Esophagus squamous epithelium (tissue), 5 donors: ENCODE measurements around the gene SERPINA5. TPM values are rescaled to one million over a fixed set of nuclear protein-coding genes. Genes with fewer than 3 reads are reported as not detected.
A peak's percentile ranks its signal among the peaks of the same experiment; 100 is the strongest.
"Not testable (repeated sequence)": the region's sequence is repeated elsewhere in the genome, so short reads cannot be mapped to it uniquely, and the experiment has no call there.

Source experiments
- DNase-seq: peaks from one replicate; lab custom pipeline; 2025; lab: John Stamatoyannopoulos, UW
- H3K27ac ChIP-seq, 4 donors: fragments of 200-600 bp; sonication (generic); one replicate each; pipeline ENCODE4 v1.5.1; 2016 to 2019; ENCODE audit warnings: mild to moderate bottlenecking in 1 of 4
- H3K27me3 ChIP-seq, 4 donors: fragments of 200-600 bp; sonication (generic); 1 replicate in 3 of 4; 2 replicates in 1 of 4; pipeline versions ENCODE4 v1.5.1 to v1.6.0; 2017 to 2021; ENCODE audit warnings: antibody characterized with exemption in 1 of 4
- H3K36me3 ChIP-seq, 3 donors: fragments of 200-600 bp; sonication (generic); one replicate each; pipeline ENCODE4 v1.5.1; 2016 to 2019
- H3K4me1 ChIP-seq, 3 donors: fragments of 200-600 bp; sonication (generic); one replicate each; pipeline ENCODE4 v1.5.1; 2017 to 2019
- H3K4me3 ChIP-seq, 4 donors: fragments of 200-600 bp; sonication (generic); 1 replicate in 3 of 4; 2 replicates in 1 of 4; pipeline ENCODE4 v1.5.1; 2016 to 2019; ENCODE audit warnings: mild to moderate bottlenecking in 2 of 4, moderate library complexity in 1 of 4
- H3K9me3 ChIP-seq, 3 donors: fragments of 200-600 bp; sonication (generic); one replicate each; pipeline ENCODE4 v1.5.1; 2016 to 2019
- POLR2A ChIP-seq, 4 donors: fragments of 450-650 bp; IDR thresholded peaks; one replicate each; pipeline ENCODE4 v1.6.1; 2017; ENCODE audit warnings: antibody characterized with exemption in 4 of 4, mild to moderate bottlenecking in 4 of 4, moderate library complexity in 3 of 4
- WGBS, 2 donors: methylation state at CpG; one replicate each; pipeline ENCODE4 v1.1.5; 2018; 5-methylcytosine and 5-hydroxymethylcytosine counted together
- intact Hi-C: fragments of 100-400 bp; cut with DNase I; formaldehyde crosslinking; loops from one replicate; pipeline ENCODE4 v1.15.0; 2022
- total RNA-seq, 4 donors: library from RNA; depleted of rRNA; stranded (reverse); fragments of >200 nt; gene quantifications; one replicate each; pipeline ENCODE4 v1.1.0, GENCODE V29; 2016
- TF ChIP-seq, protein P1 (sequence below), 6 experiments: fragments of 450-650 bp in 4 of 6; fragments of 200-600 bp in 2 of 6; sonication (generic) in 2 of 6; IDR thresholded peaks; one replicate each; pipeline ENCODE4 v1.5.1; 2016 to 2019; ENCODE audit warnings: antibody characterized with exemption in 6 of 6, mild to moderate bottlenecking in 4 of 6, moderate library complexity in 4 of 6
- donor health status: DM: yes; HTN: yes; CAD: no.

The SERPINA5 gene
- total RNA-seq, 4 donors from 2014 or later, result 0.12 to 0.38 (median 0.35) TPM; not detected in 1

DNA sequence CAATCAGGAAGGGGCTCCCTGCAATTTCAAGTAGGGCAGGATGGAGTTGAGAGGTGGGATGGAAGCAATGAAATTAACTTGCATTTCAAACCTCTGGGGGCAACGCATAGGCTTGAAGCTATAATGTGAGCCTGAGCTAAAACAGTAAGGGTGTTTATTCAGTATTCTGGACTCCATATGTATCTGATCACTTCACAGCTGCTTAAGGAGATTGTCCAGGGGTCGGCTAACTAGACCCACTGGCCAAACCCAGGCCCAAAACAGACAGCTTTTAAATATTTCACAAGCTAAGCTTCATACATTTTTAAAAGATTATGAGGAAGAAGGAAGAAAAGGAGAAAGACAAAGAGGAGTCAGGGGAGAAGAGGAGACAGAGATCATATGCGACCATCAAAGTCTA, 24.1 kb downstream of the SERPINA5 start:
- Histone ChIP-seq H3K9me3 (no peaks in the 10 kb centered on the region), H3K4me3 (no peak overlapping the region), H3K4me1 (peaks cover 10 to 33% (median 20%) of the 10 kb centered on the region in 3 donors), H3K27me3 (no peaks in the 10 kb centered on the region), H3K36me3 (no peaks in the 10 kb centered on the region), H3K27ac (no peak overlapping the region)
- no peak for DNase-seq
- intact Hi-C loops, result no loop called here
- 70 to 77% methylated on average over 3 of the region's 3 CpGs for WGBS, 2 donors
- TF ChIP-seq, protein P1, sequence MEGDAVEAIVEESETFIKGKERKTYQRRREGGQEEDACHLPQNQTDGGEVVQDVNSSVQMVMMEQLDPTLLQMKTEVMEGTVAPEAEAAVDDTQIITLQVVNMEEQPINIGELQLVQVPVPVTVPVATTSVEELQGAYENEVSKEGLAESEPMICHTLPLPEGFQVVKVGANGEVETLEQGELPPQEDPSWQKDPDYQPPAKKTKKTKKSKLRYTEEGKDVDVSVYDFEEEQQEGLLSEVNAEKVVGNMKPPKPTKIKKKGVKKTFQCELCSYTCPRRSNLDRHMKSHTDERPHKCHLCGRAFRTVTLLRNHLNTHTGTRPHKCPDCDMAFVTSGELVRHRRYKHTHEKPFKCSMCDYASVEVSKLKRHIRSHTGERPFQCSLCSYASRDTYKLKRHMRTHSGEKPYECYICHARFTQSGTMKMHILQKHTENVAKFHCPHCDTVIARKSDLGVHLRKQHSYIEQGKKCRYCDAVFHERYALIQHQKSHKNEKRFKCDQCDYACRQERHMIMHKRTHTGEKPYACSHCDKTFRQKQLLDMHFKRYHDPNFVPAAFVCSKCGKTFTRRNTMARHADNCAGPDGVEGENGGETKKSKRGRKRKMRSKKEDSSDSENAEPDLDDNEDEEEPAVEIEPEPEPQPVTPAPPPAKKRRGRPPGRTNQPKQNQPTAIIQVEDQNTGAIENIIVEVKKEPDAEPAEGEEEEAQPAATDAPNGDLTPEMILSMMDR (IDR thresholded peaks at IDR 0.05), result no peak
- TF ChIP-seq POLR2A (IDR thresholded peaks at IDR 0.05), result no peak

DNA sequence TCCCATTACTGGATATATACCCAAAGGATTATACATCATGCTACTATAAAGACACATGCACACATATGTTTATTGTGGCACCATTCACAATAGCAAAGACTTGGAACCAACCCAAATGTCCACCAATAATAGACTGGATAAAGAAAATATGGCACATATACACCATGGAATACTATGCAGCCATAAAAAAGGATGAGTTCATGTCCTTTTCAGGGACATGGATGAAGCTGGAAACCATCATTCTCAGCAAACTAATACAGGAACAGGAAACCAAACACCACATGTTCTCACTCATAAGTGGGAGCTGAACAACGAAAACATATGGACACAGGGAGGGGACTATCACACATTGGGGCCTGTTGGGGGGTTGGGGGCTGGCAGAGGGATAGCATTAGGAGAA, 27.7 kb downstream of the SERPINA5 start:
- H3K36me3 ChIP-seq, H3K27me3 ChIP-seq, intact Hi-C loops, H3K4me3 ChIP-seq, H3K9me3 ChIP-seq, H3K27ac ChIP-seq, DNase-seq: not testable (repeated sequence)
- peaks cover 3 to 36% (median 3%) of the 10 kb centered on the region in 3 donors for H3K4me1 ChIP-seq
- 73 to 89% methylated on average over 1 of the region's 1 CpG for WGBS, 2 donors

DNA sequence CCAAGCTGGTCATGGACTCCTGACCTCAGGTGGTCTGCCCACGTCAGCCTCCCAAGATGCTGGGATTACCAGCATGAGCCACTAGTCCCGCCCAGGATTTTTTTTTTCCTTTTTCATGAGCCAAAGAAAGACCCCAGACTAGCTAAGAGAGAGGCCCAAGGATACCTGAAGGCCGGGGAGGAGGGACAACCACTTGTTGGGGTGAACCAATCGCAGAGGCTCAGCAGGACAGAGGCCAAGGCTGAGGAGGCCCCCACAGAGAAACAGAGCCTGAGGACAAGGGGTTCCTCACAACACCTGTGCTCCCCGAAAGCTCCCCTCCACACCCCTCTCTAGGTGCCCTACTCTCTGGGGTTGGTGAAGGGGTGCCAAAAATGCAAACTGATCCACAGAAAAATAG, 30.0 kb downstream of the SERPINA5 start:
- peak overlapping the region in 1 of 4 donors; percentile 30 for H3K27ac ChIP-seq
- H3K4me3 ChIP-seq, result no peak overlapping the region
- no peaks in the 10 kb centered on the region for H3K27me3 ChIP-seq
- H3K4me1 ChIP-seq, result peaks cover 3 to 36% (median 3%) of the 10 kb centered on the region in 3 donors
- no peaks in the 10 kb centered on the region for H3K36me3 ChIP-seq
- TF ChIP-seq, protein P1 (IDR thresholded peaks at IDR 0.05), result no peak
- no peak for TF ChIP-seq POLR2A (IDR thresholded peaks at IDR 0.05)
- H3K9me3 ChIP-seq, result peaks cover 0 to 2% (median 0%) of the 10 kb centered on the region in 3 donors
- intact Hi-C loops, result no loop called here
- no peak for DNase-seq
- WGBS, 2 donors, result 88 to 96% methylated on average over 4 to 5 of the region's 5 CpGs

DNA sequence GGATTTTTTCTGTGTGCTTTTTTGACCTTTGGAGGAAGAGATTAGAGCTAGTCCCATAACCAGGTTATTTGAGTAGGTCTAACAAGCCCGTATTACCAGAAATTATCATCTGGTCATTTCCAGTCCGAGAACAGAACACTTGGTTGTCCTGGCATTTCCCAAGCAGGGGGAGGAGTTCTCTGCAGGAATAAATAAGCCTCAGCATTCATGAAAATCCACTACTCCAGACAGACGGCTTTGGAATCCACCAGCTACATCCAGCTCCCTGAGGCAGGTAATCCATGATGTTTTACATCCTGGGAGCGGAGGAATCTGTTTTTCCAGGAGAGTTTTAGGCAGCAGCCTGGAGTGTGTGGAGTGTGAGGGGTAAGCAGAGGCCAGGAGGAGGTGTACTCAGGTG, 30.9 kb downstream of the SERPINA5 start, which contains the start of gene SERPINA3:
TSS of gene SERPINA3 (plus strand) at position 218 of the 400 bp plus-strand sequence. CDS start 2,051 bp downstream, outside the sequence.
- Histone ChIP-seq H3K9me3 (peaks cover 0 to 12% (median 4%) of the 10 kb centered on the region in 3 donors), H3K27ac (peak within 1 kb of the TSS in 3 of 4 donors; percentile 11 to 76 (median 64)), H3K36me3 (no peaks in the 10 kb centered on the region), H3K4me1 (peaks cover 3 to 36% (median 3%) of the 10 kb centered on the region in 3 donors), H3K4me3 (peak within 1 kb of the TSS in 2 of 4 donors; percentile 25 to 48), H3K27me3 (no peaks in the 10 kb centered on the region)
- TF ChIP-seq POLR2A (IDR thresholded peaks at IDR 0.05), result no peak
- TF ChIP-seq, protein P1 (IDR thresholded peaks at IDR 0.05), result no peak
- 52 to 66% methylated on average over 2 to 4 of the region's 4 CpGs for WGBS, 2 donors
- intact Hi-C loops, result no loop called here
- no peak for DNase-seq

DNA sequence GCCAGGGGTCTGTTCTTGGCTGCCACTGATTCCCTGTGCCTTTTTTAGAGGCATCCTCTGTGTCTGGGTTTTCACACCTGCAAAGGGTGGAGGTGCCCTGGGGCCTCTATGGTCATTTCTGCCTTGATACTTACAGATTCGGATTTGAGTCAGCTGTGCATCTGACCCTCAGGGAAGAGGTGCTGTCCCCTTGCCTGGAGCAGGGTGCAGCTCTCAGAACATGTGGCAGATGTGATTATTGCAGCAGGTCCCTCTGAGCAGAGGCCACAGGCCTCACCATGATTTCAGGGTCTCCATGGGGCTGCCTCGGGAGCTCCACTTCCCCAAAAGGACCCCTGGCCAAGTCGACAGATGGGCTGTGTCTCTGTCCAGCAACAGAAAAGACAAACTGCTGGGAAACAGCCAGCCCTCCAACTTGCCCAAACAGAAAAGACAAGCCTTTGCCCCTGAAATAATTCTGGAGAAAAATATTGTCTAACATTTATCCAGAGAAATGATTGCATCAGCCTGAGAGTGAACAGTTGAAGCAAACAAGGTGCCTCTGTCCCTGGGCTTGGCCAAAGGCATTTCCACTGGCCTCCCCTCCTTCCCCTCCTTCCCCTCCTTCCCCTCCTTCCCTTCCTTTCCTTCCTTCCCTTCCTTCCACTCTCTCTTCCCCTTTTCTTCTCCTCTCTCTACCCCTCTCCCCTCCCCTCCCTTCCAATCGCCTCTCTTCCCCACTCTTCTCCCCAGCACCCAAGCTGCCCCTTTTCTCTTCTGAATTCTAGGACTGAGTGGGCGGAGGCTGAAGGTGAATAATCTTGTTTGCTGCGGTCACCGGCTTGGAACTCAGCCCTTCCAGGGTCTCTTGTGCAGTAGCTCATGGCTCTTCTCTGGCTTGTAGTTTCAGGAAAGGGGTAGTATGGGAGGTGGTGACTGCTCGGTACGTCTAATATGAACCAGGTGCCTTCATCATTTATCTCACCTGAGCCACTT, 31.6 kb downstream of the SERPINA5 start:
- Histone ChIP-seq H3K9me3 (peaks cover 0 to 19% (median 7%) of the 10 kb centered on the region in 3 donors), H3K4me1 (peaks cover 3 to 36% (median 3%) of the 10 kb centered on the region in 3 donors), H3K27ac (peak overlapping the region in 3 of 4 donors; percentile 11 to 76 (median 64)), H3K36me3 (no peaks in the 10 kb centered on the region), H3K27me3 (no peaks in the 10 kb centered on the region), H3K4me3 (peak overlapping the region in 2 of 4 donors; percentile 25 to 48)
- no peak for DNase-seq
- TF ChIP-seq, protein P1 (IDR thresholded peaks at IDR 0.05), result no peak
- TF ChIP-seq POLR2A (IDR thresholded peaks at IDR 0.05), result no peak
- WGBS, 2 donors, result 37 to 47% methylated on average over 5 to 6 of the region's 9 CpGs
- intact Hi-C loops, result no loop called here
